T-helper 2 cell treated with Interferon-gamma antibody and Interleukin-4, amounts not matched to agents 5 μg/mL and 100 μg/mL, for 36 hours (primary cell): ENCODE measurements around the gene NUDT13.
"Not testable (repeated sequence)": the region's sequence is repeated elsewhere in the genome, so short reads cannot be mapped to it uniquely, and the experiment has no call there.

ENCODE experiments used
- DNase-seq: peaks from one replicate; pipeline ENCODE4 v3.0.0; 2021; ENCODE audit warnings: low spot score
- H3K27ac Mint-ChIP-seq: one replicate; pipeline ENCODE4 v1.8.0; 2021; ENCODE audit warnings: mild to moderate bottlenecking, mixed read lengths
- H3K27me3 Mint-ChIP-seq: one replicate; pipeline ENCODE4 v1.8.0; 2021; ENCODE audit warnings: low read depth, mixed read lengths
- H3K36me3 Mint-ChIP-seq: one replicate; pipeline ENCODE4 v1.8.0; 2021; ENCODE audit warnings: low read depth, mixed read lengths
- H3K4me1 Mint-ChIP-seq: one replicate; pipeline ENCODE4 v1.8.0; 2021; ENCODE audit warnings: low read depth, mixed read lengths
- H3K4me3 Mint-ChIP-seq: one replicate; pipeline ENCODE4 v1.8.0; 2022; ENCODE audit warnings: mild to moderate bottlenecking, moderate library complexity, mixed read lengths
- H3K9me3 Mint-ChIP-seq: one replicate; pipeline ENCODE4 v1.8.0; 2021; ENCODE audit warnings: mixed read lengths

Gene NUDT13

GRCh38 chr10:73093922-73094850 is 16.1 kb upstream of the NUDT13 start:
- H3K4me3 Mint-ChIP-seq = peak overlapping the region; percentile 99
- peaks cover 36% of the 10 kb centered on the region for H3K4me1 Mint-ChIP-seq
- H3K36me3 Mint-ChIP-seq = peaks cover 16% of the 10 kb centered on the region
- no peaks in the 10 kb centered on the region for H3K27me3 Mint-ChIP-seq
- DNase-seq = no peak
- no peaks in the 10 kb centered on the region for H3K9me3 Mint-ChIP-seq
- H3K27ac Mint-ChIP-seq = no peak overlapping the region

- Mint-ChIP-seq H3K36me3 (peaks cover 16% of the 10 kb centered on the region), H3K27ac (peak overlapping the region; percentile 96), H3K4me3 (peak overlapping the region; percentile 99), H3K27me3 (no peaks in the 10 kb centered on the region), H3K4me1 (peaks cover 35% of the 10 kb centered on the region), H3K9me3 (no peaks in the 10 kb centered on the region)
- DNase-seq = no peak
Measured at GRCh38 chr10:73094986-73095480, 15.2 kb upstream of the NUDT13 start.

- H3K4me1 Mint-ChIP-seq = peaks cover 35% of the 10 kb centered on the region
- peak overlapping the region; percentile 99 for H3K4me3 Mint-ChIP-seq
- H3K36me3 Mint-ChIP-seq = peaks cover 16% of the 10 kb centered on the region
- H3K9me3 Mint-ChIP-seq = no peaks in the 10 kb centered on the region
- no peaks in the 10 kb centered on the region for H3K27me3 Mint-ChIP-seq
- DNase-seq = peak; percentile 33
- peak overlapping the region; percentile 96 for H3K27ac Mint-ChIP-seq
Measured at GRCh38 chr10:73095481-73096021, 14.7 kb upstream of the NUDT13 start.

DNA sequence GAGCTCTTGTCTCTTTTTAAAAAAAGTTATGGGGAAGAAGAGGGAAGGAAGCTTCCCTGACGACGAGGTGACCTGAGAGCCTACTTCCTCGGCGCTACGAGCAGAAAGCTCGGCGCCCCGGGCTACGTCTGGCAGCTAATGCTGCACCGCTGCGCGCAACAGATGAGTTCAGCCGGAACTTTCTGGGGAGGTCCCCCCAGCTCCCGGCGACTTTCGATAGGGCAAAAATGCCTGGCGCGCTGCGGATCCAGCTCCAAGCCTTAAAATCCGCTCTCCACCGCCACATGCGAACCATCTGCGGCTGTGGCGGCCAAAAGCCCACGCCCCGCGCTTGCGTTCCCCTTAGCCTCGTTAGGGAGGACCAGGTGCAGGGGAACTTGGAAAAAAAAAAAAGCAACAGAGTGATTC is 14.2 kb upstream of the NUDT13 start:
- peak; percentile 72 for DNase-seq
- Mint-ChIP-seq H3K27ac (peak overlapping the region; percentile 96), H3K36me3 (peaks cover 16% of the 10 kb centered on the region), H3K4me3 (peak overlapping the region; percentile 99), H3K27me3 (no peaks in the 10 kb centered on the region), H3K9me3 (no peaks in the 10 kb centered on the region), H3K4me1 (peaks cover 35% of the 10 kb centered on the region)

DNA sequence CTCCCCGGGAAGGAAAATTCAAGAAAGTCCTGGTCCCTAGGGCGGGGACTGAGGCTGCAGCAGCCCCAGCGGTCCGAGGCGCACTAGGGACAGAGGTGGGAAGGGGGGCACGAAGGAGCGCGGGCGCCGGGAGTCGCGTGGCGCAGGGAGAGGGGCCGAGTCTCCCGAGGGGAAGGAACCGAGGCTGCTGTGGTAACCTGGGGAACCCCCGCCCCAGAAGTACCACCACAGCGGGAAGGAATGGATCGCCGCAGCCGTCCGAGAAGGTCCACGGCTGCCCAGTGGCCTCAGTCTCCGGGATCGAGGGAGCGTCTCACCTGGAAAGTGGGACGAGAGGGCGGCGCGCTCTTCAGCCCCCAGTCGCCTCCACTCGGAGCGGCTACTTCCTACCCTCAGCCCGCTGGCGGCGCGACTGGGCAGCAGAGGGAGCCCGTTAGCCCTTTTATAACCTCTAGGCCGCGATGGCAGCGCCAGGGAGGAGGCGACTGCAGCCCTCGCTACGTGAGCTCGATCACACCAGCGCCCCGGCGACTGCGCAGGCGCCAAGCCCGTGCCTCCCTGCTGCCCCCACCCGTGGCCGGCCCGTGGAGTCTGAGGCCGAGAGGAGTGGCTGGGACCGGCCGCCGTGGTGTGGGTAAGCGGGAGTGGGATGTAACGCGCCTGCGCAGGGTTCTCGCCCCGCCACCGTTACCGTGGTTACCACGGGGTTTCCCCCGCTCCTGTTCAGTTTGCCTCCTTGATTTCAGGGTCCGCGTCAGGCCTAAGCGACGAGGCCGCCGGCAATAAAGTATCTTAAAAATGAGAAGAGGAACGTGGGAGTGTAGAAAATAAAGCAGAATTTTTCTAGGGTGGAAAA is 13.6 kb upstream of the NUDT13 start, which contains the start of gene P4HA1:
Gene P4HA1, minus strand, starts transcription at position 418 of the 856 bp plus-strand sequence. CDS start 21,983 bp downstream, outside the sequence.
- H3K4me1 Mint-ChIP-seq = peaks cover 32% of the 10 kb centered on the region
- no peaks in the 10 kb centered on the region for H3K27me3 Mint-ChIP-seq
- DNase-seq = peak; percentile 98
- H3K4me3 Mint-ChIP-seq = peak within 1 kb of the TSS; percentile 99
- H3K36me3 Mint-ChIP-seq = peaks cover 13% of the 10 kb centered on the region
- peak within 1 kb of the TSS; percentile 96 for H3K27ac Mint-ChIP-seq
- no peaks in the 10 kb centered on the region for H3K9me3 Mint-ChIP-seq

- H3K27me3 Mint-ChIP-seq = no peaks in the 10 kb centered on the region
- H3K36me3 Mint-ChIP-seq = peaks cover 12% of the 10 kb centered on the region
- peak overlapping the region; percentile 99 for H3K4me3 Mint-ChIP-seq
Measured at GRCh38 chr10:73097305-73097670, 13.0 kb upstream of the NUDT13 start.

DNA sequence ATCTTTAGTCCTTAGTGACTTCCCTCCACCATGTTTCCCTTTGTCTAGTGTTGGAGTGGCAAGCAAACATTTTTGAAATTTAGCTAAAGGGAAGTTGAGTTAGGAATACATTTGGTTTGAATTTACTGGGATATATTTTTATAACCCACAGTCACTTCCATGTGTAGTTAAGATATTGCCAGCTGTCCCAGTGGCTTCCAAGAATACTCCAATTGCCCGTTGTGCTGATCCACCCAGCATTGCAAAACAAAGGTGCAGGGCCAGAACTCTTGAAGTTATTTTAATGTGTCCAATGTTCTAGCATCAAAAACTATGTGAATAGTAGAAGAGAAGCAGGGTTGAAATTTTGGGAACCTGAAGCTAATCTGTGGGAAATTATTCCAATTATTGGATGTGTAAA is 11.1 kb upstream of the NUDT13 start:
- no peak overlapping the region for H3K4me3 Mint-ChIP-seq

More at GRCh38 chr10:73097305-73097670, 13.0 kb upstream of the NUDT13 start:
- H3K4me1 Mint-ChIP-seq = peaks cover 28% of the 10 kb centered on the region
- no peak for DNase-seq
- H3K9me3 Mint-ChIP-seq = no peaks in the 10 kb centered on the region
- peak overlapping the region; percentile 96 for H3K27ac Mint-ChIP-seq

DNA sequence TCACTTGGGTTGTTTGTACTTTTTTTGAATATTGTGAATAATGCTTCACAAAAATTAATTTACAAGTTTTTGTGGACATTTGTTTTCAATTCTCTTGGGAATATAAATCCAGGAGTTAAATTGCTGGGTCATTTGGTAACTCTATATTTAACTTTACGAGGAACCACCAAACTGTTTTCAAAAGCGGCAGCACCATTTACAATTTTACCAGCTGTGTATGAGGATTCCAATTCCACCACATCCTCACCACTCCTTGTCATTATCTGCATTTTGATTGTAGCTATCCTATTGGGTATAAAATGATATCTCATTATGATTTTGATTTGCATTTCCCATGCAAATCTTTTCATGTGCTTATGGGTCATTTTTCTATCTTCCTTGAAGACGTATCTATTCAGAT is 4.0 kb upstream of the NUDT13 start:
- no peak for DNase-seq
- H3K4me3 Mint-ChIP-seq = no peak overlapping the region
- peaks cover 37% of the 10 kb centered on the region for H3K36me3 Mint-ChIP-seq
- H3K27ac Mint-ChIP-seq = no peak overlapping the region
- peaks cover 10% of the 10 kb centered on the region for H3K4me1 Mint-ChIP-seq
- no peaks in the 10 kb centered on the region for H3K27me3 Mint-ChIP-seq
- H3K9me3 Mint-ChIP-seq = peaks cover 9% of the 10 kb centered on the region

More for the DNA sequence above, 11.1 kb upstream of the NUDT13 start:
- no peak overlapping the region for H3K27ac Mint-ChIP-seq
- peaks cover 11% of the 10 kb centered on the region for H3K36me3 Mint-ChIP-seq
- no peaks in the 10 kb centered on the region for H3K27me3 Mint-ChIP-seq
- peaks cover 22% of the 10 kb centered on the region for H3K4me1 Mint-ChIP-seq
- DNase-seq = no peak
- H3K9me3 Mint-ChIP-seq = no peaks in the 10 kb centered on the region

- peaks cover 13% of the 10 kb centered on the region for H3K4me1 Mint-ChIP-seq
- H3K27ac Mint-ChIP-seq, H3K4me3 Mint-ChIP-seq, H3K27me3 Mint-ChIP-seq, H3K9me3 Mint-ChIP-seq, DNase-seq: not testable (repeated sequence)
- H3K36me3 Mint-ChIP-seq = peaks cover 31% of the 10 kb centered on the region
Measured at GRCh38 chr10:73109248-73109652, 1.0 kb upstream of the NUDT13 start.

- H3K4me3 Mint-ChIP-seq, H3K27ac Mint-ChIP-seq, H3K27me3 Mint-ChIP-seq, H3K9me3 Mint-ChIP-seq, DNase-seq: not testable (repeated sequence)
- Mint-ChIP-seq H3K4me1 (peaks cover 13% of the 10 kb centered on the region), H3K36me3 (peaks cover 31% of the 10 kb centered on the region)
Measured at GRCh38 chr10:73112032-73112431, 1.8 kb downstream of the NUDT13 start.

GRCh38 chr10:73113551-73113950 is 3.3 kb downstream of the NUDT13 start:
- Mint-ChIP-seq H3K36me3 (peaks cover 25% of the 10 kb centered on the region), H3K27me3 (no peaks in the 10 kb centered on the region), H3K27ac (no peak overlapping the region), H3K4me3 (no peak overlapping the region), H3K4me1 (peaks cover 13% of the 10 kb centered on the region), H3K9me3 (peaks cover 9% of the 10 kb centered on the region)
- no peak for DNase-seq

GRCh38 chr10:73116017-73116416 is 5.8 kb downstream of the NUDT13 start:
- H3K27ac Mint-ChIP-seq = no peak overlapping the region
- DNase-seq = no peak
- H3K4me1 Mint-ChIP-seq = peaks cover 4% of the 10 kb centered on the region
- peaks cover 5% of the 10 kb centered on the region for H3K36me3 Mint-ChIP-seq
- H3K27me3 Mint-ChIP-seq = no peaks in the 10 kb centered on the region
- H3K4me3 Mint-ChIP-seq = no peak overlapping the region
- H3K9me3 Mint-ChIP-seq = no peaks in the 10 kb centered on the region

- Mint-ChIP-seq H3K4me3 (no peak overlapping the region), H3K36me3 (peaks cover 7% of the 10 kb centered on the region), H3K4me1 (no peaks in the 10 kb centered on the region), H3K27ac (no peak overlapping the region), H3K9me3 (no peaks in the 10 kb centered on the region), H3K27me3 (no peaks in the 10 kb centered on the region)
- DNase-seq = no peak
Measured at GRCh38 chr10:73117976-73118743, 7.9 kb downstream of the NUDT13 start.
